Panc1 (cell line): ENCODE results near the gene IGSF23. TPM values are rescaled to one million over a fixed set of nuclear protein-coding genes. Genes with fewer than 3 reads are reported as not detected.

Experiments used
- ATAC-seq: fragments of 200-7000 bp; cut with Tn5 transposase; 2 replicates; pipeline ENCODE4 v1.9.1; 2020; ENCODE audit warnings: mild to moderate bottlenecking, moderate library complexity
- BruUV-seq: library from RNA; stranded (reverse); fragments of 400-500 nt; replicated peaks from 2 replicates; lab custom pipeline; 2021; lab: Mats Ljungman, UMichigan
- CTCF ChIA-PET: fragments of 300-600 bp; sonication (Branson Sonifier 250); formaldehyde crosslinking; loops from one replicate; lab custom pipeline; 2022; ENCODE audit warnings: antibody characterized with exemption; lab: Charles Lee
- POLR2A ChIA-PET: fragments of 300-600 bp; sonication (Branson Sonifier 250); formaldehyde crosslinking; loops from one replicate; lab custom pipeline; 2022; ENCODE audit warnings: antibody characterized with exemption; lab: Charles Lee
- DNase-seq: peaks from one replicate; pipeline ENCODE4 v3.0.0-alpha.2; 2010; ENCODE audit warnings: low read depth, low spot score
- H3K27ac ChIP-seq: 2 replicates; pipeline ENCODE4 v1.5.1; 2011; ENCODE audit warnings: mild to moderate bottlenecking, low read length, inconsistent platforms
- H3K27me3 ChIP-seq: fragments of 200-500 bp; sonication (Bioruptor generic); 2 replicates; pipeline ENCODE4 v1.6.0; 2014; ENCODE audit warnings: low read length, inconsistent platforms; ENCODE audit not compliant: control insufficient read depth, insufficient read depth
- H3K36me3 ChIP-seq: fragments of 200-500 bp; sonication (Bioruptor generic); 2 replicates; pipeline ENCODE4 v1.5.1; 2014; ENCODE audit warnings: inconsistent platforms, mild to moderate bottlenecking, low read length, moderate library complexity; ENCODE audit not compliant: control insufficient read depth, insufficient read depth
- H3K4me1 ChIP-seq: 2 replicates; pipeline ENCODE4 v1.5.1; 2011; ENCODE audit warnings: inconsistent platforms, mild to moderate bottlenecking, low read length, moderate library complexity; ENCODE audit not compliant: control insufficient read depth, insufficient read depth
- H3K4me3 ChIP-seq, 2 experiments: 2 replicates each; pipeline ENCODE4 v1.5.1; 2011 to 2012; ENCODE audit warnings: low read depth in 2 of 2, low read length in 2 of 2, mild to moderate bottlenecking in 2 of 2, inconsistent platforms in 1 of 2, moderate library complexity in 1 of 2
- H3K9me3 ChIP-seq: fragments of 200-500 bp; sonication (Bioruptor generic); 2 replicates; pipeline ENCODE4 v1.5.1; 2014; ENCODE audit warnings: low read depth, mild to moderate bottlenecking, inconsistent platforms, low read length, moderate library complexity; ENCODE audit not compliant: control insufficient read depth, insufficient read depth
- POLR2AphosphoS5 ChIP-seq: IDR thresholded peaks from 2 replicates; pipeline ENCODE4 v1.6.1; 2012; ENCODE audit warnings: mild to moderate bottlenecking, low read depth, low read length, moderate library complexity
- SIN3A ChIP-seq: IDR thresholded peaks from 2 replicates; pipeline ENCODE4 v1.6.1; 2012; ENCODE audit warnings: low read depth, mild to moderate bottlenecking, low read length, moderate library complexity, borderline replicate concordance; ENCODE audit not compliant: insufficient read depth
- TCF7L2 ChIP-seq: IDR thresholded peaks from 2 replicates; pipeline ENCODE4 v1.6.1; 2011; ENCODE audit warnings: mild to moderate bottlenecking, low read depth, low read length, inconsistent platforms
- in situ Hi-C: cut with HindIII; loops from 2 replicates; pipeline ENCODE4 v1.10.0; 2016; ENCODE audit warnings: low sequenced_read_pairs, low pct_unique_long_range_greater_than_20kb
- intact Hi-C: fragments of 100-400 bp; cut with micrococcal nuclease; formaldehyde crosslinking; loops from one replicate; pipeline ENCODE4 v1.10.0; 2022; ENCODE audit not compliant: unreplicated experiment
- total RNA-seq: library from RNA; stranded (reverse); gene quantifications from one replicate; pipeline ENCODE4 v1.2.1, GENCODE V29; 2021; ENCODE audit not compliant: unreplicated experiment
- TF ChIP-seq, protein P1 (sequence below): fragments of 450-650 bp; IDR thresholded peaks from 2 replicates; pipeline ENCODE4 v1.5.1; 2017; ENCODE audit warnings: mild to moderate bottlenecking
- TF ChIP-seq, protein P2 (sequence below), 2 experiments: IDR thresholded peaks; 2 replicates each; pipeline ENCODE4 v1.6.1; 2011 to 2012; ENCODE audit warnings: low read depth in 2 of 2, control low read depth in 1 of 2, low read length in 1 of 2, mild to moderate bottlenecking in 1 of 2, moderate library complexity in 1 of 2; ENCODE audit not compliant: insufficient read depth in 1 of 2

Gene IGSF23
- total RNA-seq, 1 experiment from 2014 or later, result not detected

DNA sequence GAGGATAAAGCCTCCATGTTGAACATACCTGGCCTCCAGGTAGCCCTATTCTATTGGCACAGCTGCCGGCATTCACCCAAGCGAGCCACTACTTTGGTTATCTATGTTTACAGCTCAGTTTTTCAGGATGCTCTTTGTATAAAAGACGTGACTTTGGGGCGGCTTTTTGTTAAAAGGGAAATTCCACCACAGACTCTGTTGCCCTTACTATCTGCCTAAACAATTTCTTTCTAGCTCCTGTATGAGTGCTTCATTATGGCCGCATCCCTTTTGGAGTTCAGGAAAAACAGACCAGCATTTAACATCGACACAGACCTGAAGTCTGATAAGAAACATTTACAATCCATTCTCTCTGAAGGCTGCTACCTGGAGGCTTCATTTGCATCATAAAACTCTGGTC lies 9.1 kb upstream of the IGSF23 start:
- Histone ChIP-seq H3K27ac (no peak overlapping the region), H3K4me3 (no peak overlapping the region), H3K36me3 (no peaks in the 10 kb centered on the region), H3K9me3 (no peaks in the 10 kb centered on the region), H3K27me3 (no peaks in the 10 kb centered on the region), H3K4me1 (no peaks in the 10 kb centered on the region)
- DNase-seq (no peak), ATAC-seq (no peak)
- ChIA-PET POLR2A (no interaction called here), CTCF (no interaction called here)
- intact Hi-C loops (no loop called here), in situ Hi-C loops (no loop called here)
- TF ChIP-seq TCF7L2 (no peak), POLR2AphosphoS5 (no peak), SIN3A (no peak)
- TF ChIP-seq, protein P1, sequence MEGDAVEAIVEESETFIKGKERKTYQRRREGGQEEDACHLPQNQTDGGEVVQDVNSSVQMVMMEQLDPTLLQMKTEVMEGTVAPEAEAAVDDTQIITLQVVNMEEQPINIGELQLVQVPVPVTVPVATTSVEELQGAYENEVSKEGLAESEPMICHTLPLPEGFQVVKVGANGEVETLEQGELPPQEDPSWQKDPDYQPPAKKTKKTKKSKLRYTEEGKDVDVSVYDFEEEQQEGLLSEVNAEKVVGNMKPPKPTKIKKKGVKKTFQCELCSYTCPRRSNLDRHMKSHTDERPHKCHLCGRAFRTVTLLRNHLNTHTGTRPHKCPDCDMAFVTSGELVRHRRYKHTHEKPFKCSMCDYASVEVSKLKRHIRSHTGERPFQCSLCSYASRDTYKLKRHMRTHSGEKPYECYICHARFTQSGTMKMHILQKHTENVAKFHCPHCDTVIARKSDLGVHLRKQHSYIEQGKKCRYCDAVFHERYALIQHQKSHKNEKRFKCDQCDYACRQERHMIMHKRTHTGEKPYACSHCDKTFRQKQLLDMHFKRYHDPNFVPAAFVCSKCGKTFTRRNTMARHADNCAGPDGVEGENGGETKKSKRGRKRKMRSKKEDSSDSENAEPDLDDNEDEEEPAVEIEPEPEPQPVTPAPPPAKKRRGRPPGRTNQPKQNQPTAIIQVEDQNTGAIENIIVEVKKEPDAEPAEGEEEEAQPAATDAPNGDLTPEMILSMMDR, result no peak
- TF ChIP-seq, protein P2, sequence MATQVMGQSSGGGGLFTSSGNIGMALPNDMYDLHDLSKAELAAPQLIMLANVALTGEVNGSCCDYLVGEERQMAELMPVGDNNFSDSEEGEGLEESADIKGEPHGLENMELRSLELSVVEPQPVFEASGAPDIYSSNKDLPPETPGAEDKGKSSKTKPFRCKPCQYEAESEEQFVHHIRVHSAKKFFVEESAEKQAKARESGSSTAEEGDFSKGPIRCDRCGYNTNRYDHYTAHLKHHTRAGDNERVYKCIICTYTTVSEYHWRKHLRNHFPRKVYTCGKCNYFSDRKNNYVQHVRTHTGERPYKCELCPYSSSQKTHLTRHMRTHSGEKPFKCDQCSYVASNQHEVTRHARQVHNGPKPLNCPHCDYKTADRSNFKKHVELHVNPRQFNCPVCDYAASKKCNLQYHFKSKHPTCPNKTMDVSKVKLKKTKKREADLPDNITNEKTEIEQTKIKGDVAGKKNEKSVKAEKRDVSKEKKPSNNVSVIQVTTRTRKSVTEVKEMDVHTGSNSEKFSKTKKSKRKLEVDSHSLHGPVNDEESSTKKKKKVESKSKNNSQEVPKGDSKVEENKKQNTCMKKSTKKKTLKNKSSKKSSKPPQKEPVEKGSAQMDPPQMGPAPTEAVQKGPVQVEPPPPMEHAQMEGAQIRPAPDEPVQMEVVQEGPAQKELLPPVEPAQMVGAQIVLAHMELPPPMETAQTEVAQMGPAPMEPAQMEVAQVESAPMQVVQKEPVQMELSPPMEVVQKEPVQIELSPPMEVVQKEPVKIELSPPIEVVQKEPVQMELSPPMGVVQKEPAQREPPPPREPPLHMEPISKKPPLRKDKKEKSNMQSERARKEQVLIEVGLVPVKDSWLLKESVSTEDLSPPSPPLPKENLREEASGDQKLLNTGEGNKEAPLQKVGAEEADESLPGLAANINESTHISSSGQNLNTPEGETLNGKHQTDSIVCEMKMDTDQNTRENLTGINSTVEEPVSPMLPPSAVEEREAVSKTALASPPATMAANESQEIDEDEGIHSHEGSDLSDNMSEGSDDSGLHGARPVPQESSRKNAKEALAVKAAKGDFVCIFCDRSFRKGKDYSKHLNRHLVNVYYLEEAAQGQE (IDR thresholded peaks at IDR 0.05; ENCODE audit: insufficient read depth in 1 of 2, low read depth in 2 of 2, low read length in 1 of 2), result no peak
- BruUV-seq, result no TSS peak

DNA sequence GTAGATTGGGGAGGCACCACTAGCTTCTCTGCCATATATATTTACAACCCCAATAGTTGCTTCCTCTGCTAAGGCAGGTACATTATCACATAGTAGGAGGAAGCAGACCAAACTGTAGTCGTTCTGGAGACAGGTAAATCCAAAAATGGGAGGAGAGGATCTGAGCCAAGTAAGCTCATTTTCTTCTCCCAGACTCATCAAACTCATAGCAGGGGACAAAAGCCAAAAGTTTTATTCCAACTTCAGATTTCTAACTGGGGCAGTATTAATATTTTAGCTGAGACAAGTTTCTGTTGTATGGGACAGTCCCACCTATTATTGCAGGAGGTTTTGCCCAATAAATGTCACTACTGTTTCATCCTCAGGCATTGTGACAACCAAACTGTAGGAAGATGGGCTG lies 7.8 kb upstream of the IGSF23 start:
- in situ Hi-C loops, result no loop called here
- no peak for ATAC-seq

More for the DNA sequence above, 7.8 kb upstream of the IGSF23 start:
- no peak for DNase-seq
- intact Hi-C loops, result no loop called here
- H3K4me3 ChIP-seq, result no peak overlapping the region
- no peaks in the 10 kb centered on the region for H3K4me1 ChIP-seq
- H3K9me3 ChIP-seq, result no peaks in the 10 kb centered on the region
- no TSS peak for BruUV-seq
- ChIA-PET POLR2A (no interaction called here), CTCF (no interaction called here)
- H3K27ac ChIP-seq, result no peak overlapping the region
- no peaks in the 10 kb centered on the region for H3K27me3 ChIP-seq
- H3K36me3 ChIP-seq, result no peaks in the 10 kb centered on the region
- TF ChIP-seq POLR2AphosphoS5 (no peak), TCF7L2 (no peak), SIN3A (no peak)
- TF ChIP-seq, protein P1, result no peak
- TF ChIP-seq, protein P2 (IDR thresholded peaks at IDR 0.05; ENCODE audit: insufficient read depth in 1 of 2, low read depth in 2 of 2, low read length in 1 of 2), result no peak
